Inflammatory macrophage (primary cell): ENCODE results near the gene ASPSCR1.

Experiments used
- DNase-seq, 2 donors: peaks; one replicate each; pipeline ENCODE4 v3.0.0-alpha.2; 2020 to 2022

ASPSCR1 gene

DNA sequence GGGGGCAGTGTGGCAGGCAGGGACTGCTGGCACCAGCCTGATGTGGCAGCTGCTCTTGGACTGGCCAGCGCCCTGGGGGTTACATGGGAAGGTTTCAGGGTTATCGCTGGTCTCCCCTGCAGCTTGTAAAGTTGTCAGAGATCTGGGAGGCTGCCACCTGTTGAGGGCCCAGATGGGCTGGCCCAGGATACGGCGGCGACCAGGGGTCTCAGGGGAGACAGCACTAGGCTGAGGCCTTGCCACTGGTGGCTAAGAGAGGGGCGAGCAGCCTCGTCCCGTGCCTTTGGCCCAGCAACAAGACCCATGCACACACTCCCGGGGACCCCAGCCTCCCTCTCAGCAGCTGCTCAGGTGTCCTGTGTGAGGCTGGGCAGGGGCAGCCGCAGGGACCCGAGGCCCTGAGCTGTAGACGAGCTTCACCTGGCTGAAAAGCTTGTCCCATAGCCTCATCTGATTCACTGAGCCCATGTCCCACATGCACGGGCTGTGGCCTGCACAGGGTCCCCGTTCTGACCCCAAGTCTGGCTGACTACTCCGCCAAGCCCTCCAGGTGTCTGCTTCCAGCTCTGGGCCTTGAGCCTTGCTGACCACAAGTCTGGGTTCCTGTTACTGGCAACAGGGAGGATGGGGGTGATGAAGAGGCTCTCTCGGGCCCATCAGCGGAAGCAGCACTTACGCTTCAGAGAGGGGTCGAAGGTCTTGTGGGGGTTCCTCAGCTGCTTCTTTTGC, 82.0 kb downstream of the ASPSCR1 start:
- DNase-seq: no peak

GRCh38 chr17:82060001-82060380, 82.6 kb downstream of the ASPSCR1 start:
- DNase-seq: no peak

DNA sequence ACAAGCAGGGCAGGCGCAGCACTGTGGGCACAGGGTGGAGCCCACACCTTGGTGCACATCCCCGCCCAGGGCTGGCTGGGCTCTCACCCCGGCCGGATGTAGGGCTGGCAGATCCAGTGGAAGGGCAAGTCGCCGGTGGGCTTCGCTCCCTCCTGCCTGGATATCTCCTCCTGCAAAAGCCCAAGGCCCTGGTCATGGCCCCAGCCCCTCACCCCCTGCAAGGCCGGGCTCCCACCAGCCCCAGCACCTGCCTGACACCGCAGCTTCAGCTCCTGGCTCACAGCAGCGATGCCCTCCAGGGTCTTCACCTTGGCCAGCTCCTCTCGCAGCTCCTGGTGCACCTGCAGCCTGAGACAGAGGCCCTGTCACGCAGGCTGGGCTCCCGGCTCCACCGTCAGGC, 83.2 kb downstream of the ASPSCR1 start:
- no peak for DNase-seq

- no peak for DNase-seq
Measured at GRCh38 chr17:82061047-82061925, 83.9 kb downstream of the ASPSCR1 start.

GRCh38 chr17:82062076-82062983, 84.9 kb downstream of the ASPSCR1 start:
- peak in 1 of 2 donors; percentile 11 for DNase-seq

DNA sequence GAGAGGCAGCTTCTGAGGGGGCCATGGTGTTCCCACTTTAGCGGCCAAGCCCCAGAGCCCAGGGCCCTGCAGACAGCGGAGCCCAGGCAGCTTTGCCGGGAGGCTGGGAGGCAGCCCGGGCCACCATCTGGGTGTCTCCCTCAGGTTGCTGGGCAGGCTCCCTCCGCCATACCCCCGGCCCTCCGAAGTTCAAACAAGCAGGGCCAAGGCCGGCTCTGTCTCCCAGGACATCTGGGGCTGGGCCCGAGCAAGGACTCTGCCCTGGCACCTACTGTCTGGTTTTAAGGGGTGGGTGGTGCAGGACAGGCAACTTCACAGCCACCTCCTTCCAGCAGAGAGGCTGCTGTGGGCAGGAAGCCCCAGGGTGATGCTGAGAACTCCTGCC, 85.5 kb downstream of the ASPSCR1 start:
- no peak for DNase-seq

DNA sequence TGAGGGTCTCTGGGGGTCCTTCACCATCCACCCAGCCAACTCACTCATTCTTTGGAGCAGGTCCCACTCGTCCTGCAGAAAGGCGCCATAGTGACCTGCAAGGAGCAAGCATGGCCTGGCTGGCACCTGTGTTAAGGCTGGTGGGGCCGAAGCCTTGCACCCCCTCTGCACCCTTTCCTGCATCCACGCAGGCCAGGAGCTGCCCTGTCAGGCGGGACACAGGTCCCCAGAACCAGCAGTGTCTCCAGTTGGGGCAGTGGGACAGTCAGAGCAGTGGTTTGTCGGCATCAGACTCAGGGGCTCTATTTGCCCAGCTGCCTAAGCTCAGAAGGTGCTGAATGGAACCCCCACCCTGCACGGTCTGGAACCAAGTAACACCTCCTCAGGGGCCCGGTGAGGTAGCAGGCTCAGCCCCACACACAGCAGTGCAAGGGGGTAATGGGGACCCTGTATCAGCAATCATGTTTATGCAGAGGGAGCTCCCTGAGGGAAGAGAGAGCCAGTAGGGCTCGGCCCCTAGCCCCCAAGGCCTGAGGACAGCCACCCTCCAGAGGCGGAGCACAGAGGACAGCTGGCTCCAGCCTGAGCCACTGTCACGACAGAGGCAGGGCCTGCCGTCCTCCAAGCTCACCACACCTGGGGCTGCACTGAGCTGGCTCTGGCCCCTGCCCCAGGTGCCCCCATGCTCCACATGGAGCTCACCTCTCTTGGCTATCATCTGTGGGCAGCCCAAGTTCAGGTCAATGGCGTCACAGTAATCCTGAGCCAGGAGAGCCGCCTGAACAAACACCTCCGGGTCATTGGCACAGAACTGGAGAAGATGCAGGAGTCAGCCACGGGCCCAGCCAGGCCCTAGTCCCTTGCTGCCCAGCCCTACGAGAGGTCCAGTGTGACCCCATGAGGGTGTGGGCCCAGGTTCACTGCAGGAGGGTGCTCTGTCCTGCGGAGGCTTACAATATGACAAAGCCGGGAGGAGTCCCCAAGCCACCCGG, 86.3 kb downstream of the ASPSCR1 start:
- no peak for DNase-seq

- no peak for DNase-seq
Measured at GRCh38 chr17:82064433-82065192, 87.2 kb downstream of the ASPSCR1 start.

GRCh38 chr17:82065193-82065637, 87.8 kb downstream of the ASPSCR1 start:
- peak in 1 of 2 donors; percentile 37 for DNase-seq

- DNase-seq: peak; percentile 67 to 74
Measured at GRCh38 chr17:82065638-82066303, 88.3 kb downstream of the ASPSCR1 start, which contains the start of gene DUS1L. Gene DUS1L, minus strand, starts transcription at chr17:82065804. Its CDS starts 745 bp downstream, at chr17:82065059.
